ENCODE results near the gene ULK4.

ULK4 gene

GRCh38 chr3:41244620-41245336, 717.1 kb downstream of the ULK4 start:
- no peak for DNase-seq

- DNase-seq = no peak
These were observed 718.7 kb downstream of the ULK4 start for GRCh38 chr3:41243183-41243582.

- no peak for DNase-seq
These were observed 719.9 kb downstream of the ULK4 start for GRCh38 chr3:41241800-41242571.

GRCh38 chr3:41241161-41241560, 720.7 kb downstream of the ULK4 start:
- no peak for DNase-seq

GRCh38 chr3:41239587-41239986, 722.3 kb downstream of the ULK4 start:
- no peak for DNase-seq

GRCh38 chr3:41237907-41238306, 724.0 kb downstream of the ULK4 start:
- no peak for DNase-seq

- DNase-seq = no peak
These were observed 725.7 kb downstream of the ULK4 start for GRCh38 chr3:41236228-41236627.

GRCh38 chr3:41234823-41235721, 726.8 kb downstream of the ULK4 start:
- peak; percentile 51 to 80 for DNase-seq

- DNase-seq = no peak
These were observed 737.6 kb downstream of the ULK4 start for GRCh38 chr3:41224120-41224806.

GRCh38 chr3:41223691-41224090, 738.2 kb downstream of the ULK4 start:
- DNase-seq = no peak

- DNase-seq = no peak
These were observed 738.8 kb downstream of the ULK4 start for GRCh38 chr3:41223078-41223477.

- DNase-seq = no peak
These were observed 739.4 kb downstream of the ULK4 start for GRCh38 chr3:41222501-41222900.

- DNase-seq = no peak
These were observed 739.9 kb downstream of the ULK4 start for GRCh38 chr3:41222012-41222411.

- no peak for DNase-seq
These were observed 740.8 kb downstream of the ULK4 start for GRCh38 chr3:41220906-41221677.

GRCh38 chr3:41219424-41219823, 742.5 kb downstream of the ULK4 start:
- no peak for DNase-seq

- DNase-seq = no peak
These were observed 744.9 kb downstream of the ULK4 start for GRCh38 chr3:41216993-41217392.

GRCh38 chr3:41216422-41216821, 745.5 kb downstream of the ULK4 start:
- no peak for DNase-seq

- no peak for DNase-seq
These were observed 748.3 kb downstream of the ULK4 start for GRCh38 chr3:41213588-41213987.

- no peak for DNase-seq
These were observed 749.8 kb downstream of the ULK4 start for GRCh38 chr3:41212088-41212487.

GRCh38 chr3:41210966-41211365, 750.9 kb downstream of the ULK4 start:
- no peak for DNase-seq

GRCh38 chr3:41209646-41210045, 752.3 kb downstream of the ULK4 start:
- DNase-seq = no peak
